HG03135 (cell line): ENCODE measurements around the gene VPS33B.

Source experiments
- ATAC-seq: cut with Tn5 transposase; IDR thresholded peaks from one replicate; pipeline ENCODE4 v1.9.1; 2021; ENCODE audit warnings: mild to moderate bottlenecking, moderate library complexity; ENCODE audit not compliant: unreplicated experiment

Gene VPS33B

GRCh38 chr15:90986790-90987507 lies 35.4 kb downstream of the VPS33B start:
- no peak for ATAC-seq

- peak; percentile 42 for ATAC-seq
These were observed 40.3 kb downstream of the VPS33B start for GRCh38 chr15:90982135-90982534.

- ATAC-seq = peak; percentile 72
These were observed 40.7 kb downstream of the VPS33B start for GRCh38 chr15:90981681-90982080.

GRCh38 chr15:90979582-90979981 lies 42.8 kb downstream of the VPS33B start:
- no peak for ATAC-seq

- no peak for ATAC-seq
These were observed 48.2 kb downstream of the VPS33B start for GRCh38 chr15:90974216-90974615.

- no peak for ATAC-seq
These were observed 50.3 kb downstream of the VPS33B start for GRCh38 chr15:90972133-90972532.

GRCh38 chr15:90970274-90970673 lies 52.1 kb downstream of the VPS33B start:
- ATAC-seq = no peak

- ATAC-seq = no peak
These were observed 54.0 kb downstream of the VPS33B start for GRCh38 chr15:90968434-90968833.

GRCh38 chr15:90967206-90967605 lies 55.2 kb downstream of the VPS33B start:
- no peak for ATAC-seq

- no peak for ATAC-seq
These were observed 56.1 kb downstream of the VPS33B start for GRCh38 chr15:90966262-90966661.

GRCh38 chr15:90962021-90962420 lies 60.4 kb downstream of the VPS33B start:
- no peak for ATAC-seq

GRCh38 chr15:90960298-90961091 lies 61.9 kb downstream of the VPS33B start:
- no peak for ATAC-seq

- no peak for ATAC-seq
These were observed 62.5 kb downstream of the VPS33B start for GRCh38 chr15:90959894-90960293.

- no peak for ATAC-seq
These were observed 63.3 kb downstream of the VPS33B start for GRCh38 chr15:90959028-90959595.

GRCh38 chr15:90957791-90958190 lies 64.6 kb downstream of the VPS33B start:
- no peak for ATAC-seq

- no peak for ATAC-seq
These were observed 65.2 kb downstream of the VPS33B start for GRCh38 chr15:90957031-90957790.

GRCh38 chr15:90956274-90957030 lies 65.9 kb downstream of the VPS33B start:
- ATAC-seq = no peak

- no peak for ATAC-seq
These were observed 66.6 kb downstream of the VPS33B start for GRCh38 chr15:90955624-90956273.

- ATAC-seq = peak; percentile 91
These were observed 67.4 kb downstream of the VPS33B start, which contains the start of gene RCCD1 for GRCh38 chr15:90954712-90955623. Gene RCCD1, plus strand, starts transcription at chr15:90954884. Its CDS starts 1,851 bp downstream, at chr15:90956735.
